GM19452 (cell line): Measurements from ENCODE around the gene TMEM209.
"Not testable (repeated sequence)": the region's sequence is repeated elsewhere in the genome, so short reads cannot be mapped to it uniquely, and the experiment has no call there.

ENCODE experiments used
- ATAC-seq: cut with Tn5 transposase; IDR thresholded peaks from one replicate; pipeline ENCODE4 v1.9.1; 2021; ENCODE audit not compliant: unreplicated experiment

Gene TMEM209

DNA sequence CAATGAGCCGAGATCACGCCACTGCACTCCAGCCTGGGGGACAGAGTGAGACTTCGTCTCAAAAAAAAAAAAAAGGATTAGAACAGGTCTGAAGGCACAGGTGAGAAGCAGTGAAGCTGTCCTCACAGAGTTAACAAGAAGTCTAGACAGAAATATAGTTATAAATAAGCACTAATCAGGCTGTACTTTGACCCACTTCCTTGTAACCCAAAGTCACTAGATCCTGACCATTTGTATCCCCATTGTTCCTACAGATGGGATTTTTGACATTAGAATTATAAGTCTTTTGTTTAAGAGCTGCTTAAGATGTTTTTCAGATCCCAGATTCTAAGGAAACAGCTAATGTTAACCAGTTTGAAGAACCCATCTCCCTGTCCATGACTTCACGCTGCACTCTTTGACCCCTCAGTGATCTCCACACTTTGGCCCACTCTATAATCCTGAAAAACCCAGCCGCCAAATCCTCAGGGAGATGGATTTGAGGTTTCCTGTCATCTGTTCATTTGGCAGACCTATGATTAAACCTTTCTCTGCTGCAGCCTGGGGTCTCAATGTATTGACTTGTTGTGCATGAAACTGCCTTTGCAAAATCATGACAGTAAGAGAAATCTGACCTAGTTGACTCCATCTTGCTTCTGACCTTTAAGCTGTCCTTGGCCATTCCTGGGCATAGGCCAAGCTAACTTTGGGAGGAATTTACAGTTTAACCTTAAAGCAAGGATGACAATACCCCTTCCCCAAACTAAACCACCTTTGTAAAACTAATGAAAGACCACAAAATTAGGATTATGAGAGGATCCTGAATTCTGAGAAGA, 13.8 kb upstream of the TMEM209 start:
- ATAC-seq = no peak

- no peak for ATAC-seq
Observed at GRCh38 chr7:130216750-130217149, 11.5 kb upstream of the TMEM209 start.

DNA sequence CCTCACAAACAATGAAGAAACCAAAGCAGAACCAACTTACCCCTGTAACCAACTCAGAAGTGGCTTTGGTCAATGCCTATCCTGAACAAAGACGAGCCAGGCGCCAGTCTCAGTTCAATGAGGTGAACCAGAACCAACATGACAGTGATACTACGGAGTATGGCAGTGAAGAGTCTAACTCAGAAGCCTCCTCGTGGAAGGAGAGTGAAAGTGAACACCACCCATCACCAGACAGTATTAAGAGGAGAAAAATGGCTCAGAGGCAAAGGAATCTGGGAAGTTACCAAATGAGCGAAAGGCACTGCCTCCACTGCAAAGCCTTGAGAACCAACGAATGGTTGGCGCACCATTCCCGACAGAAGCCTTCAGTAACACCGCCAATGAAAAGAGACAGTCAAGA, 10.8 kb upstream of the TMEM209 start:
- no peak for ATAC-seq

DNA sequence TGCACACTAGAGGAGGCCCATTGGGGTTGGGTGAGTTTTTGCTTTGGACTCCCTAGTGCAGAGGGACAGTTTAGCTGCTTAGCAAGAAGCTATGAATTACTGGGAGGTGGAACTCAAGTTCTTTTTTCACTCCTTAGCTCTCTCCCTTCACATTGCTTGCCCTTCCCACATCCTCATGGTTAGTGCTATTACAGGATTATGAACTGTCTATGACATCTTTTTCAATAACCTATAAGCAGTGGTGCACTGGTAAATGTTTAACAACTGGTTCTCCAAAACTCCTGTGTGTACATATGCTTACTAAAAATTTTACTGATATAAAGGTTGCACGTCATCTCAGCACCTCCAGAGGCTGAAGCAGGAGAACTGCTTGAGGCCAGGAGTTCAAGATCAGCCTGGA, 8.6 kb upstream of the TMEM209 start:
- ATAC-seq = no peak

DNA sequence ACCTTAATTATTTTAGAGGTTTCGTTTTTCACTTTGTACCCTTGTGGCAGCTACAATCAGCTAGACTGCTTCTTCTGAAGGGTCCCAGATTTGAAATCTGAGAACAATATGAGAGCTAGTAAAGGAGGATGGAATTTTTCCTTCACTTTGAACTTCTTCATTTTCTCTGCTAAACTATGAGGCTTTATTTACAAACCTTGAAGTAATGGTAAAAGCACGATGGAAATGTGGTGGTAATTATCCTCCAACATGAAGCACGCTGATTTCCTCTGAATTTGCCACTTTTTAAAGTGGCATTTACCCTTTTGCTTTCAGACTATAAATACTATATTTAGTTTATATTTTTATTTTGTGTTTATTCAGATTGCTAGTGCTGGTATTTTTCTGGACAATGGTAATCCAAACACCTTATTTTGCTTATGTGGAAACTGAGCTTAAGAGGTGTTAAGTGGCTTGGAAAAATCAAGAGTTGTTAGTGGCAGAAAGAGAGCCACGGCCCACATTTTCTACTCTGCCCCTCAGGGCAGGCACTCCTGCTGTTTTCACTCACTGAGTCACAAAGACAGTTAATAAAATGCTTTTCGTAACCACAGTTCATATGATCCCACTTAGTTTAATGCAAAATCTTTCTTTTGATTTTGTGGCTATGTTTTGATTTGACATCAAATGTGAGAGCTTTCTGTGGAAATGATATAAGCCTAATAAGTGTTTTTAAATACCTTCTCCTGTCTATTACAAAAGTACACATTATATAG, 5.2 kb upstream of the TMEM209 start:
- ATAC-seq = no peak

GRCh38 chr7:130208516-130208915, 3.3 kb upstream of the TMEM209 start:
- ATAC-seq = no peak

GRCh38 chr7:130207642-130208041, 2.4 kb upstream of the TMEM209 start, which contains the start of gene SSMEM1:
SSMEM1 (plus strand) TSS chr7:130207860; CDS start chr7:130207911, 51 bp downstream.
- no peak for ATAC-seq

DNA sequence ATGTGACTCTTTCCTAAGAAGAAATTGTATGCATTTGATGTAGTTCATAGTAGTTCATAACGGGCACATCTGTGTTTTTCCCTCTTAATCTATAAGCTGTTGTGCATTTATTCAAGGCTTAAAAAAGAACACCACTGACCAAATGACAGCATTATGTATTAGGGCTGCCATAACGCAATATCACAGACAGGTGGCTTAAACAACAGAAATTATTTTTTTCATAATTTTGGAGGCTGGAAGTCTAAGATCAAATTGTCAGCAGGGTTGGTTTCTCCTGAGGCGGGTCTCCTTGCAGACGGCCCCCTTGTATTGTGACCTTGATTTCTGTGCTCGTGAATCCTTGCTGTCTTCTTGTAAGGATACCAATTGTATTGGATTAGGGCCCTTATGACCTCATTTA, 1.8 kb upstream of the TMEM209 start:
- ATAC-seq = no peak

DNA sequence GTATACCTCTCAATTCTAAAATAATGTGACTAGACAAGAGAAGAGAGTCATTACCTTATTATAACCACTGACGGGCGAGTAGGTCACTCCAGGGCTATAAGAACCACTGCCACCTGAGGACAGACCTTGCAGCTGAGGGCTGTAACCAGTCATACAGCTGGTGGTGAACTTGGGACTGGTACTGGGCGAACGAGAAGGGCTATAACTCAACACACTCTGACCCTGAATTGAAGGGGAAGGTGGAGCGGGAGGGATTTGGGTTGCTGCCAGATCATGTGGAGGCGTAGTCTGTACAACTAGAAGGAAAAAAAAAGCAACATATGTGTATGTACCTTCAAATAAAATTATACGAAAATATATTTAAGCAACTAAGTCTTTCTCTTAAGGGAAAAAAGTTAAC, 3.4 kb downstream of the TMEM209 start:
- ATAC-seq = no peak

GRCh38 chr7:130197094-130197493, 8.1 kb downstream of the TMEM209 start:
- no peak for ATAC-seq

DNA sequence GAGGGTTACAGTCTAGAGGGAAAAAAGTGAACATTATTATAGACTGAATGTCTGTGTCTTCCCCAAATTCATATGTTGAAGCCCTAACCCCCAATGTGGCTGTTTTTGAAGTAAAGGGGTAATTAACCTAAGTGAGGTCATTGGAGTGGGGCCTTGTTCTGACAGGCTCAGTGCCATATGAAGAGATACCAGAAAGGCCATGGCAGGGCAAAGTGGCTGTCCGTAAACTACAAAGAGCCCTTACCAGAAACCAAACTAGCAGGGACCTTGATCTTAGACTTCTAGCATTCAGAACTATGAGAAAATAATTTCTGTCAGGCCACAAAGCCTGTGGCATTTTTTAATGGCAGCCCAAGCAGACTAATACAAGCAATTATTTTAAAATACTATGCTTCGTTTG, 8.7 kb downstream of the TMEM209 start:
- no peak for ATAC-seq

- ATAC-seq = no peak
Observed at GRCh38 chr7:130195396-130195795, 9.8 kb downstream of the TMEM209 start.

DNA sequence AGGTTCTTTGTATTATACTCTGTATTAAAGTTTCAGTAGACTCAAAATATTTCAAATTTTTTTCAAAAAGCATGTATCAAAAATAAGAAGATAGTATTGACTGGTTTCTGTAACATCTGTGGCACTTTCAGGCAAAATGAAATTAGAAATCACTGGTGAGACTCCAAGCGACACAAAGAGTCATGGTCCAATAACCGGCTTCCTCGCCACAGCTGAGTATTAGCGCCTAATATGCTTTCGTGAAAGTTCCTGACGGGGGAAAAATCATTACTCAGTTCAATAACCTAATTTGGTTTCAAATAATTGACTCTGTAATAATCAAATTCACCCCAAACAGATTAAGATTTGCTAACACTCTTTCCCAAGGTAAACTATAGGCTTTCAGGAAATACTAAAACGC, 13.4 kb downstream of the TMEM209 start:
- ATAC-seq = no peak

- ATAC-seq = no peak
Observed at GRCh38 chr7:130189343-130189742, 15.9 kb downstream of the TMEM209 start.

- no peak for ATAC-seq
Observed at GRCh38 chr7:130187360-130187759, 17.8 kb downstream of the TMEM209 start.

DNA sequence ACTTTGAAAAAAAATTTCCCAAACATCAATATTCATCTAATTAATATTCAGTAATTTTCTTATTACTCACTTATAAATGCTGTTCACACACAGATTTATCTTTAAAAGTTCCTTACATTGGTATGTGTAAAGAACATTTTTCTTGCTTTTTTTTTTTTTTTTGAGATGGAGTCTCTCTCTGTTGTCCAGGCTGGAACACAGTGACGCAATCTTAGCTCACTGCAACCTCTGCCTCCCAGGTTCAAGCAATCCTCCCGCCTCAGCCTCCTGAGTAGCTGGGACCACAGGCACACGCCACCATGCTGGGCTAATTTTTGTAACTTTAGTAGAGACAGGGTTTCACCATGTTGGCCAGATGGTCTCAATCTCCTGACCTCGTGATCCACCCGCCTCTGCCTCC, 20.9 kb downstream of the TMEM209 start:
- not testable (repeated sequence) for ATAC-seq

- ATAC-seq = peak; percentile 69
Observed at GRCh38 chr7:130182990-130183389, 22.2 kb downstream of the TMEM209 start.

- no peak for ATAC-seq
Observed at GRCh38 chr7:130181263-130181605, 24.0 kb downstream of the TMEM209 start.

DNA sequence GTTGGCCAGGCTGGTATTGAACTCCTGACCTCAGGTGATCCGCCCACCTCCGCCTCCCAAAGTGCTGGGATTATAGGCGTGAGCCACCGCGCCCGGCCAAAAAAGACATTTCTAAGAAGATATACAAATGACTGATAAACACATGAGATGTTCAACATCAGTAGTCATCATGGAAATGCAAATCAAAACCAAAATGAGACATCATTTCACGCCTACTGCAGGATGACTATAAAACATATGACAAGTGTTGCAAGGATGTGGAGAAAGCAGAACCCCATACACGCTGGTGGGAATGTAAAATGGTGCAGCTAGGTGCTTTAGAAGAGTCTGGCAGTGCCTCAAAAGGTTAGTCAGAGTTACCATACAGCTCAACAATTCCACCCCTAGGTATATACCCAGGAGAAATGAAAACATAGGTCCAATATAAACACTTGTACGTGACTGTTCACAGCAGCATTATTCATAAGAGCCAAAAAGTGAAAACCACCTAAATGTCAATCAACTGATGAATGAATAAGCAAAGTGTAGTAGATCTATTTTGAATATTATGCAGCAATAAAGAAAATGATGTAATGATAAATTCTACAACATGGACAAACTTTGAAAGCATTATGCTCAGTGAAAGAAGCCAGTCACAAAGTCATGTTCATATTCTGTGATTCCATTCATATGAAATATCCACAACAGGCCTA, 24.5 kb downstream of the TMEM209 start:
- no peak for ATAC-seq

GRCh38 chr7:130179631-130180030, 25.6 kb downstream of the TMEM209 start:
- ATAC-seq = no peak

DNA sequence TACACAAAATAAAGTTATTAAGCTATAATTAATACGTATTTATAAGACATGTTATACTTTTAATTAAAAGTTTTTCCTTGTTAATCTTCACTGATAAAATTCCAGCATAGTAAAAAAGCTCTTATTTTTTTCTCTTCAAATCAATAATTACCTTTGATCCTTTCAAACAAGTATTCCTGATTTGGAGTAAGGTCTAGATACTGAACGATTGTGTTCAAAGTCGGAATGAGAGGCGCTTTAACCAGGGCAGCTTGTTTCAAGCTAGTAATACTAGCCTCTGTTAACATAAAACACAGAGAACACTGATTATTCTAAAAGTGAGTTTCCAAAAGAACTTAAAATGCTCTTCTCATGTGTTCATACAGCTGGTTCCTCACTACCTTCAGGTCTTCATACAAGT, 27.0 kb downstream of the TMEM209 start:
- ATAC-seq = no peak
